Smooth muscle cell of the brain vasculature (primary cell): Measurements from ENCODE around the gene FAM163B.

ENCODE experiments used
- DNase-seq: peaks from one replicate; pipeline ENCODE4 v3.0.0-alpha.2; 2012; ENCODE audit warnings: low read depth, low spot score

The FAM163B gene

GRCh38 chr9:133547116-133547515, 62.1 kb downstream of the FAM163B start:
- no peak for DNase-seq

GRCh38 chr9:133546287-133546680, 62.9 kb downstream of the FAM163B start:
- no peak for DNase-seq

GRCh38 chr9:133545494-133546286, 63.5 kb downstream of the FAM163B start:
- DNase-seq: no peak

GRCh38 chr9:133543772-133544467, 65.3 kb downstream of the FAM163B start:
- DNase-seq: no peak

- no peak for DNase-seq
These were observed 67.2 kb downstream of the FAM163B start for GRCh38 chr9:133542002-133542401.

GRCh38 chr9:133540698-133541025, 68.5 kb downstream of the FAM163B start:
- no peak for DNase-seq

- no peak for DNase-seq
These were observed 69.0 kb downstream of the FAM163B start for GRCh38 chr9:133539991-133540697.

- DNase-seq: no peak
These were observed 70.0 kb downstream of the FAM163B start for GRCh38 chr9:133538851-133539833.

- DNase-seq: no peak
These were observed 71.0 kb downstream of the FAM163B start for GRCh38 chr9:133538176-133538575.

GRCh38 chr9:133537257-133537656, 71.9 kb downstream of the FAM163B start:
- no peak for DNase-seq

- no peak for DNase-seq
These were observed 72.7 kb downstream of the FAM163B start for GRCh38 chr9:133536536-133536935.

- DNase-seq: no peak
These were observed 73.1 kb downstream of the FAM163B start for GRCh38 chr9:133536080-133536479.

- no peak for DNase-seq
These were observed 73.8 kb downstream of the FAM163B start for GRCh38 chr9:133535306-133535877.

- DNase-seq: no peak
These were observed 74.6 kb downstream of the FAM163B start, which contains the start of gene ADAMTSL2 for GRCh38 chr9:133534346-133535291. Gene ADAMTSL2 (plus strand): TSS chr9:133534704. CDS start chr9:133536713, 2,009 bp downstream.

GRCh38 chr9:133533857-133534256, 75.3 kb downstream of the FAM163B start:
- DNase-seq: no peak

GRCh38 chr9:133532937-133533668, 76.1 kb downstream of the FAM163B start:
- DNase-seq: no peak

GRCh38 chr9:133531293-133531692, 77.9 kb downstream of the FAM163B start:
- DNase-seq: no peak

- no peak for DNase-seq
These were observed 79.3 kb downstream of the FAM163B start for GRCh38 chr9:133529874-133530273.

GRCh38 chr9:133529457-133529856, 79.7 kb downstream of the FAM163B start:
- no peak for DNase-seq
